Stimulated activated CD4-positive, alpha-beta T cell treated with anti-CD3 and anti-CD28 coated beads, Interleukin-1b, Interleukin-23, amount 100 ng/mL, for 24 hours (primary cell): ENCODE data around the gene NISCH.

ENCODE experiments used
- DNase-seq, 4 experiments: peaks; one replicate each; pipeline ENCODE4 v3.0.0-alpha.2; 2020; ENCODE audit warnings: low read depth in 4 of 4, low spot score in 1 of 4

Gene NISCH

DNA sequence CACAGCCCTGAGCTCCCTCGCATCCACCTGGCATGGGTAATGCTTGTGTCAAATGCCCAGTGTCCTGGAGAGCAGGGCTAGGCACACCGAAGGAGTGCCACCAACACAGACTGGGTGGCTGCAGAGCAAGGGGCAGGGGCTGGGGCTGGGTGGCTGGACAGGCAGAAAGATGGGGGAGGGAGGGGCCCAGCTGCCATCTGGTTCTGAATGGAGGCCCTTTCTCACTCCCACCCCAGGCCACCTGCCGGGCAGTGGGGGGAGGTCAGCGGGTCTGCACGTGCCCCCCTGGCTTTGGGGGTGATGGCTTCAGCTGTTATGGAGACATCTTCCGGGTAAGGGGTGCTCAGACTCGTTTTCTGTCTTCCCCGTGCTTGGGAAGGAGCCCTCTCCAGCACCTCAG is 56.7 kb downstream of the NISCH start:
- no peak for DNase-seq

DNA sequence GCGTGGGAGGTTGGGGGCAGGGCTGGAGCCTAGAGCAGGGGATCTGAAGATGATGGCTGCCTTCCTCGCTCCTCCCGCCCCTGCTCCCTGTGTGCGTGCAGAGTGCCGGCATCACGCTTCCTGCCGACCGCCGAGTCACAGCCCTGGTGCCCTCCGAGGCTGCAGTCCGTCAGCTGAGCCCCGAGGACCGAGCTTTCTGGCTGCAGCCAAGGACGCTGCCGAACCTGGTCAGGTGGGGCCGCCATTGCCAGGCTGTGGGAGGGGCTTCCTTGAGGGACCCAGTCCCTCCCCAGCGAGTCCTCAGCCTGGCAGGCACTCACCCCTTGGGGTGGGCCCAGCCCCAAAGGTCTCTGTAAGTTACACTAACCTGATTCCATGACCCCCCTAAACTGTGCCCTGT is 57.3 kb downstream of the NISCH start:
- DNase-seq = no peak

DNA sequence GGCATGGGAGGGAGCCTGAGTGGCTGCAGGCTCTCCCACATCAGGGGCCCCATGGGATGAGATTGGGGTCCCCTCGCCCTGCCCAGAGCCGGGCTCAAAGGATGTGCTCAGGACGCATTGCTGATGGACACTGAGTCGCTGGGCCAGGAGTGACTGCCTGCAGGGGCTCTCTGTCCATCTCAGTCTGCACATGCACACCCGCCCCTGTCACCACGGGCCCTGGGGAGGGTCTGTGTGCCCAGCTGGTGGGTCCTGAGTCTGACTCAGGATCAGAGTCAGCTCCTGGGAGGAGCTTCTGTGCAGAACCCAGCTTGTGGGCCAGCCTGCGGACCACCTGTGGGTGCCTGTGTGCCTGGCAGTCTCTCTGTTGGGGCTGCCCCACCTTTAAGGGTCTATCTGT is 57.9 kb downstream of the NISCH start:
- no peak for DNase-seq

DNA sequence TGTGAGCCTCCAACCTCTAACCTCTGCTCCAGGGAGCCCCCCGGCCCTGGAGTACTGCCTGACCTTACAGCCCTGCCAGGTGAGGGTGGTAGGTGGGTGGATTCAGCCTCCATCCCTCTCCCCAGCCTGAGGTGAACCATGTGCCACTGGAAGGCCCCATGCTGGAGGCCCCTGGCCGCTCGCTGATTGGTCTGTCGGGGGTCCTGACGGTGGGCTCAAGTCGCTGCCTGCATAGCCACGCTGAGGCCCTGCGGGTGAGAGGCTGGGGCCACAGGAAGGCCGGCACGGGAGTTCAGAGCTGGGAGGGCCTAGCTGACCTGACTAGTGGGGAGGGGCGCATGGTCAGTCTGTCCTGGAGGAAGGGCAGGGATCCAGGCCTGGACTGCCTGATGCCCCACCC is 59.2 kb downstream of the NISCH start:
- no peak for DNase-seq

DNA sequence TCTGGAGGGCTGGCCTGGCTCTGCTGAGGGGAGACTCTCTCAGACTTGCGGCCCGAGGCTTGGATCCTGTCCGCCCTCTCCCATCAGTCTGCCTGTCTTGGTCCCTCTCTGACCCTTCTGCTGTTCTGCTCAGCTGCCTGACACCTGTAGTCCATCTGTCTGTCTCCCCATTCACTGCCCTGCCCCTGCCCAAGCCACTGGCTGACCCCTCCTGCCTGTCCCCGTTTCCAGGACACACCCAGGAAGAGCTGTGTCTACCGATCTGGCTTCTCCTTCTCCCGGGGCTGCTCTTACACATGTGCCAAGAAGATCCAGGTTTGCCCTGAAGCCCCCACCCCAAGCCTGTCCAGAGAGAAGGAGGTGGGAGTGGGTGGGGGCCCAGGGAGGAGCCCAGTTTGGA is 59.8 kb downstream of the NISCH start:
- DNase-seq = no peak

DNA sequence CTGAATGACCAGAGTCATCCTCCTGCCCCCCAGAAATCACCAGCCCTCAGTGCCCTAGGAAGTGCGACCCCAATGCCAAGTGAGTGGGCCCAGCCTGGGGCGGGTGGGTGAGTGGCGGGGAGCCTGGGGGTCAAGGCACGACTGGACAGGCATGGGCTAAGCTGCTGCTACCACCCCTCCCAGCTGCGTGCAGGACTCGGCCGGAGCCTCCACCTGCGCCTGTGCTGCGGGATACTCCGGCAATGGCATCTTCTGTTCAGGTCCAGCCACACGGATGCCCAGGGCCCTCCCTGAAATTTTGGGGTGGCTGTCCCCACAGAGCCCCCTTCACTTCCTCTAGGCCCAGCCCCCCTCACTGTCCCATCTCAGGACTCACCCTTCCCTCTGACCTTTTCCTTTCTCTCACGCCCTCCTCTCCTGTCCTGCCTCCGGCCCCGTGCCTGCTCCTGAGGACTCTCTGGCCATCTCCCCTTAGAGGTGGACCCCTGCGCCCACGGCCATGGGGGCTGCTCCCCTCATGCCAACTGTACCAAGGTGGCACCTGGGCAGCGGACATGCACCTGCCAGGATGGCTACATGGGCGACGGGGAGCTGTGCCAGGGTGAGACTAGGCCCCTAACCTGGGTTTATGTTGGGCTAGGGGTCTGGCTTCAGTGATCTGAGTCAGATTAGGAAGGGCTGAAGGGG is 61.2 kb downstream of the NISCH start:
- DNase-seq = no peak

DNA sequence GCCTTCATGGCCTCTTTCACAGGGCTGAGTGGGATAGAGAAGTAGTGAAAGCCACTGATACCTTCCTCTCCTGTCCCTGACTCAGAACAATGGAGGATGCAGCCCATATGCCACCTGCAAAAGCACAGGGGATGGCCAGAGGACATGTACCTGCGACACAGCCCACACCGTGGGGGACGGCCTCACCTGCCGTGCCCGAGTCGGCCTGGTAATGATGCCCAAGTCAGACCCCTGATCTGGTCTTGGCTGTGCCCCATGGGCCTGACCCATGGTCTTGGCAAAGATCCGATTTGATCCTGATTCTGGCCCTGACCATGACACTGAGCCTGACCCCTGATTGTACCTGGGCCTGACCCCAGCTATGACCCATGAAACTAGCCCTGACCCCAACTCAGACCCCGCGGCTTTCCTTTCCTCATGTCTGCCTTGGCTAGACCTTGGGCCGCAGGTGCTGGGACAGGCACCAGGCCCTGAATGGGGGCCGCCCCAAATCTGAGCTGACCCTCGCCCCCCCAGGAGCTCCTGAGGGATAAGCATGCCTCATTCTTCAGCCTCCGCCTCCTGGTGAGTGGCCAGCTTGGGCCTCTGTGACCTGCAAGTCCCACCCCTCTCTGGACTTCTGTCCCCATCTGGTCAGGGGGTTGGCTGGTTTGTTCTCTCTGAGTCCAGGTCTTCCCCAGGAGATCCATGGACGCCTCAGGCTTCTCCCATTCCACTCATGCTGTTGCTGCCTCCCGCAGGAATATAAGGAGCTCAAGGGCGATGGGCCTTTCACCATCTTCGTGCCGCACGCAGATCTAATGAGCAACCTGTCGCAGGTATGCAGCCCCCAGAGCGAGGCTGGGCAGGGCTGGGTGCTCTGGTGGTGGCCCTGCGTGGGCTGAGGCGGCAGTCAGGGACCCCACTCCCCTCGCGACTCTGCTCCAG is 62.7 kb downstream of the NISCH start:
- no peak for DNase-seq

DNA sequence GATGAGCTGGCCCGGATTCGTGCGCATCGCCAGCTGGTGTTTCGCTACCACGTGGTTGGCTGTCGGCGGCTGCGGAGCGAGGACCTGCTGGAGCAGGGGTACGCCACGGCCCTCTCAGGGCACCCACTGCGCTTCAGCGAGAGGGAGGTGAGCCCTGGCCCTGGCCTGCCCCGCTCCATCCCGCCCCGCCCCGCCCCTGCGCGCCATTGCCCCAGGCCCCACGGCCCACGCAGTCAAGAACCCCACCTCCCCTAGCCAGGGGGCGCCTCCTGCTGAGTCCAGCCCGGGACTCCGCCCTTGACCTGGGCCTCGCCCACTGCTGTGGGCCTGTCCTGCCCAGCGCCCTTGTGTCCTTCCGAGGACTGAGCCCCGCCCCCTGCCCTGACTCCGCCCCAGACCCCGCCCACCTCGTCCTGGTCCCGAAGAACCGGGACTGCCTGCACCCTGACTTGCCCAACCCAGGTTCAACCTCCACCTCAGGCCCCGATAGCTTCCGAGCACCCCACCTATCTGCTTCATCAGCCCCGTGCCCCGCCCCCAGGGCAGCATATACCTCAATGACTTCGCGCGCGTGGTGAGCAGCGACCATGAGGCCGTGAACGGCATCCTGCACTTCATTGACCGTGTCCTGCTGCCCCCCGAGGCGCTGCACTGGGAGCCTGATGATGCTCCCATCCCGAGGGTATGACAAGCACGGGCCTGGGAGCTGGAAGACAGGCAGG is 63.5 kb downstream of the NISCH start:
- no peak for DNase-seq

DNA sequence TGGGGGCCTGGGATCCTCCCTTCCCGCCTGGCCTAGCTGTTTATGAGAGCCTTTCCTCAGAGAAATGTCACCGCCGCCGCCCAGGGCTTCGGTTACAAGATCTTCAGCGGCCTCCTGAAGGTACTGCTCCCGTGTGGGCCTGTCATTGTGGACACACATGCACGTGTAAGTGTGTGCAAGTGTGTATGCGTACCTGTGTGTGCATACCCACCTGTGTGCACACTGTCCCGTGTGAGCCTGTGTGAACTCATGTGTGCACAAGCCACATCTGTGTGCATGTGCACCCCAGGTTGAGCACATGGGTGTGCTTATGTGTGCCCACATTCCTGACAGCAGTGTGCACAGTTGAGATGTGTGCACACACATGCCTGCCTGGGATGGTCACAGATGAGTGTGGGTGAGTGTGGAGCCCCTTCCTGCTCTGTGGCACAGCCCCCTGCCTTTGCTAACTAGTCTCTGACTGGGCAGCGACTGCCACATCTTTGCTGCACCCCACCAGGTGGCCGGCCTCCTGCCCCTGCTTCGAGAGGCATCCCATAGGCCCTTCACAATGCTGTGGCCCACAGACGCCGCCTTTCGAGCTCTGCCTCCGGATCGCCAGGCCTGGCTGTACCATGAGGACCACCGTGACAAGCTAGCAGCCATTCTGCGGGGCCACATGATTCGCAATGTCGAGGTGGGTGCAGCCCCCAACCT is 64.2 kb downstream of the NISCH start:
- DNase-seq = no peak

DNA sequence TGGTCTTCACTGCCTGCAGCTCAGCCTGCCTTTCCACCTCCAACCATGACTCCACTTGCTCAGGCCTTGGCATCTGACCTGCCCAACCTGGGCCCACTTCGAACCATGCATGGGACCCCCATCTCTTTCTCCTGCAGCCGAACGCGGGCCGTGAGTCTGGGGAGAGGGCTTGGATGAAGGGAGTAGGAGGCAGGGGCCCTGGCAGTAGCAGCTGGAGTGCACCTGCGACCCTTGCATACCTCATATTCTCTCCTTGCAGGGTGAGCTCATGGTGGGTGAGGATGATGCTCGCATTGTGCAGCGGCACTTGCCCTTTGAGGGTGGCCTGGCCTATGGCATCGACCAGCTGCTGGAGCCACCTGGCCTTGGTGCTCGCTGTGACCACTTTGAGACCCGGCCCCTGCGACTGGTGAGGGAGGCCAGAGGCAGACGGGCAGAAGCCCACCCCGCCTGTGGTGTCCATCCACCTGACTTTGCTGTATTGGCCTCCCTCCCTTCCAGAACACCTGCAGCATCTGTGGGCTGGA is 64.8 kb downstream of the NISCH start:
- no peak for DNase-seq

DNA sequence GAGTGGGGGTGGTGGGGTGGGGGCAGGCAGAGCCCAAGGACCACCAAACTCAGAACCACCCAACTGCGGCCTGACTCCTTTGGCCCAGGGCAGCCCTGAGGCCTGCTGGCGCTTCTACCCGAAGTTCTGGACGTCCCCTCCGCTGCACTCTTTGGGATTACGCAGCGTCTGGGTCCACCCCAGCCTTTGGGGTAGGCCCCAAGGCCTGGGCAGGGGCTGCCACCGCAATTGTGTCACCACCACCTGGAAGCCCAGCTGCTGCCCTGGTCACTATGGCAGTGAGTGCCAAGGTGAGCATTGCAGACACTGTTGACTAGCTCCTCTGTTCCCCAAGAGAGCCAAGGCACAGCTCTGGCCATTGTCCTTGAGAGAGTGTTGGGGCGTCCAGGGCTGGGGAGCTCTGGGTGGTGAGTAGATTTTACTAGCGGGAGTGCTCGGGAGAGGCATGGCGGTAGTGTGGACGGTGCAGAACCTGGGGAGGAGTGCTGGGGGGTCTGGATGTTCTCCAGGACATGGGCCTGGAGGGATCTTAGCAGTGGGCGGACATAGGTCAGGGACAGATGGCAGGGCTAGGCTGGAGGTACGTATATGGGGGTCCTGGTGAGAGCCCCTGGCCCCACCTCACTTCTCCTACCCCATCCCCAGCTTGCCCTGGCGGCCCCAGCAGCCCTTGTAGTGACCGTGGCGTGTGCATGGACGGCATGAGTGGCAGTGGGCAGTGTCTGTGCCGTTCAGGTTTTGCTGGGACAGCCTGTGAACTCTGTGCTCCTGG is 65.5 kb downstream of the NISCH start:
- DNase-seq = no peak

DNA sequence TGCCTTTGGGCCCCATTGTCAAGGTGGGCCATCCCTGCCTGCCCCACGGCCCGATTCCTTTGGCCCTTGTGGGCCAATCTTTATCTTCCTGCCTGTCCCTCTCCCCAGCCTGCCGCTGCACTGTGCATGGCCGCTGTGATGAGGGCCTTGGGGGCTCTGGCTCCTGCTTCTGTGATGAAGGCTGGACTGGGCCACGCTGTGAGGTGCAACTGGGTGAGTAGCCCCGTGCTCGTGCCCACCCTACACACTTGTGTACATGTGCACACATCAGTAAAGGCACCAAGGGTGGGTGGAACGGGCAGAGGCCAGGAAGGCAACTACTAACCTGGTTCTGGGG is 66.1 kb downstream of the NISCH start:
- no peak for DNase-seq

DNA sequence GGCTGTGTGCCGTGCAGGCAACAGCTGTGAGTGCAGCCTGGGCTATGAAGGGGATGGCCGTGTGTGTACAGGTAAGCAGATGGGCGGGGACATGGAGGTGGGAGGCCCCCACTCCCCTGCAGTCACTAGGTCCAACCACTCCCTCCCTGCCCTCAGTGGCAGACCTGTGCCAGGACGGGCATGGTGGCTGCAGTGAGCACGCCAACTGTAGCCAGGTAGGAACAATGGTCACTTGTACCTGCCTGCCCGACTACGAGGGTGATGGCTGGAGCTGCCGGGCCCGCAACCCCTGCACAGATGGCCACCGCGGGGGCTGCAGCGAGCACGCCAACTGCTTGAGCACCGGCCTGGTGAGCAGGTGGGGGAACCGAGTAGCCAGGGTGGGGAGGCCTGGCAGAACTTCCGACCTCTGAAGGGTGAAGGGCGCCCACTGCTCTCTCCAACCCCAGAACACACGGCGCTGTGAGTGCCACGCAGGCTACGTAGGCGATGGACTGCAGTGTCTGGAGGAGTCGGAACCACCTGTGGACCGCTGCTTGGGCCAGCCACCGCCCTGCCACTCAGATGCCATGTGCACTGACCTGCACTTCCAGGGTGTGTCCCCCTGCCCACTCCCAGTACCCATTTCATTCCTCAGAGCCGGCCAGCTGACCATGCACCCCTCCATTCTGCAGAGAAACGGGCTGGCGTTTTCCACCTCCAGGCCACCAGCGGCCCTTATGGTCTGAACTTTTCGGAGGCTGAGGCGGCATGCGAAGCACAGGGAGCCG is 66.7 kb downstream of the NISCH start:
- DNase-seq = no peak

DNA sequence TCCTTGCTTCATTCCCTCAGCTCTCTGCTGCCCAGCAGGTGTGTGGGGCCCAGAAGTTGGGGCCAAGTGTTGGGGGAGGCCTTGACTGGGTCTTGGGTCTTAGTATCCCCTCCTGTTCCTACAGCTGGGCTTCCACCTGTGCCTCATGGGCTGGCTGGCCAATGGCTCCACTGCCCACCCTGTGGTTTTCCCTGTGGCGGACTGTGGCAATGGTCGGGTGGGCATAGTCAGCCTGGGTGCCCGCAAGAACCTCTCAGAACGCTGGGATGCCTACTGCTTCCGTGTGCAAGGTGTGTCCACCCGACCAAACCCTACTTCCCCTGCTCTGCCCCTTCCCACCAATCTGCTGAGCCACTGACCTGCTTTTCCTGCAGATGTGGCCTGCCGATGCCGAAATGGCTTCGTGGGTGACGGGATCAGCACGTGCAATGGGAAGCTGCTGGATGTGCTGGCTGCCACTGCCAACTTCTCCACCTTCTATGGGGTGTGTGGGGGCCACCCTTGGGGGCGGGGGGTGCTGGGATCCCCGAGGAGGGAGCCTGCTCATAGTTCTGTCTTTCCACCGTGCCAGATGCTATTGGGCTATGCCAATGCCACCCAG is 67.3 kb downstream of the NISCH start:
- no peak for DNase-seq

DNA sequence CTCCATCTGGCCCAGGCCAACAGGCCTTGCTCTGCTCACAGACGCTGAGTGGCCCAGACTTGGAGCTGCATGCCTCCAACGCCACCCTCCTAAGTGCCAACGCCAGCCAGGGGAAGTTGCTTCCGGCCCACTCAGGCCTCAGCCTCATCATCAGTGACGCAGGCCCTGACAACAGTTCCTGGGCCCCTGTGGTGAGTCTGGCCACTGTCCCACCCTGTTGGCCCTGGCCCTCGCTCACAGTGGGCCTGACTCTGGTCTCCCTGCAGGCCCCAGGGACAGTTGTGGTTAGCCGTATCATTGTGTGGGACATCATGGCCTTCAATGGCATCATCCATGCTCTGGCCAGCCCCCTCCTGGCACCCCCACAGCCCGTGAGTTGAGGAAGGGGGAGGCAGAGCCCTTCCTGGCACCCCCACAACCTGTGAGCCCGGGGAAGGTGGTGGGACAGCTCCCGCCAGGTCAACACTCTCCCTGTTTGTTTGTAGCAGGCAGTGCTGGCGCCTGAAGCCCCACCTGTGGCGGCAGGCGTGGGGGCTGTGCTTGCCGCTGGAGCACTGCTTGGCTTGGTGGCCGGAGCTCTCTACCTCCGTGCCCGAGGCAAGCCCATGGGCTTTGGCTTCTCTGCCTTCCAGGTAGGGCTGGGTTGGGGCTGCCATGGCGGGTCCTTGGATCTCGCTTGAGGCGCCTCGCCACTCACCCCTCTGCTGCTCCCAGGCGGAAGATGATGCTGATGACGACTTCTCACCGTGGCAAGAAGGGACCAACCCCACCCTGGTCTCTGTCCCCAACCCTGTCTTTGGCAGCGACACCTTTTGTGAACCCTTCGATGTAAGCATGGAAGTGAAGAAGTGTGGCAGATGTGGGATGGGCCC is 68.2 kb downstream of the NISCH start:
- DNase-seq = no peak

DNA sequence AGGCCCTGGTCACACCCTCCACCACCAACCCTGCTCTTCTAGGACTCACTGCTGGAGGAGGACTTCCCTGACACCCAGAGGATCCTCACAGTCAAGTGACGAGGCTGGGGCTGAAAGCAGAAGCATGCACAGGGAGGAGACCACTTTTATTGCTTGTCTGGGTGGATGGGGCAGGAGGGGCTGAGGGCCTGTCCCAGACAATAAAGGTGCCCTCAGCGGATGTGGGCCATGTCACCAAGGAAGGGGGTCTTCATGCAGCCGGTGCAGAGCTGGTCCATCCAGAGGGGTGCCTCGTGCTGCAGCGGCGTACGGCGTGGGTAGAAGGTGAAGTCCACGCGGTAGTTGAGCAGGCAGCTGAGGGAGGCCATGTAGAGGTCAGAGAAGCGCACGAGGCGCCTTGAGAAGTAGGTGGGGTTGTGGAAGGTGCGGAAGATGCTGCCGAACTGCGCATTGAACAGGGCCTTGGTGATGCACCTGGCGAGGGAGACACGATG is 68.9 kb downstream of the NISCH start:
- DNase-seq = no peak

DNA sequence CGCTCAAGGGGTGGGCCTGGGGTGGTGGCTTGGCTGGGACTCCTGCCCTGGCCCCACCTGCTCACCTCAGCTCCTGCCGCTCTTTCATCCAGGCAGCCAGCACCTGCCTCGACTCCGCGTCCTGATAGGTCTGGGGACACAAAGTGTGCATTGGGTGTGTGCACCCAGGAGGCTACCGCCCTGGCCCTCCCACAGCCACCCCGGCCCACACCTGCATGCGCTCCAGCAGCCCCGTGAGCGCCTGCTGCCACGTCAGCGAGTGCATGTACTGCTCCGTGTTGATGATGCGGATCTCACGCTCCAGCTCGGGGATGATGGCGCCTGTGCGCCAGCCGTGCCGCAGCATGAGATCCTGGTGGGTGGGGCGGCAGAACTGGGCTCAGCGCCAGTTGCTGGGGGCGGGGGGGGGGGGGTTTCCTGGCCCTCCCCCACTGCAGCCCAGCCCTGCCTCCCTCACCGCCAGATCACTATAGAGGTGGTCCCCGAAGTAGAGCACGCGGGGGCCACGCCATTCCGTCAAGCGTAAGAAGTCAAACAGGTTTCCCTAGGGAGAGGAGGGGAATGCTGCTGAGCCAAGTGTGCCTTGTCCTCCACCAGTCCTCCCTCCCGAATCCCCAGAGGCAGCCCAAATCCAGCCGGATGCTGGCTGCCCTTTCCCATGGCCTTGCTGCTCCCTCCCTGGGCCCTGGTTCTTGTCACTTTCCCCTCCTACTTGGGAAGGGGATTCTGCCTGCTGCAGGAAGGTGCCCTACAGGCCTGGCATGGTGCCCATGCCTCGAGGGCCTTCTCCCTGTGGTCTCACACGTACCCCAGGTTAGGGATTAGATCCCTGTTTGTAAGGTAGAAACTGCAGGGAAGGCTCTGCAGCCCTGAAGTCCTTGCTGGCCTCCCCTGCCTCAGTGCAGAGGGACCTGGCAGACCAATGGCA is 69.6 kb downstream of the NISCH start:
- DNase-seq = no peak
